Ascending aorta (tissue), 2 donors: ENCODE results near the gene CARM1. TPM values are rescaled to one million over a fixed set of nuclear protein-coding genes. Genes with fewer than 3 reads are reported as not detected.

Source experiments
- DNase-seq, 2 donors: peaks; one replicate each; pipeline ENCODE4 v3.0.0-alpha.2; 2019; ENCODE audit warnings: low spot score in 2 of 2
- H3K27ac ChIP-seq, 2 donors: fragments of 200-600 bp; sonication (generic); one replicate each; pipeline ENCODE4 v1.5.1; 2016 to 2017; ENCODE audit warnings: mild to moderate bottlenecking in 1 of 2
- H3K27me3 ChIP-seq: fragments of 200-600 bp; sonication (generic); one replicate; pipeline ENCODE4 v1.5.1; 2017
- H3K36me3 ChIP-seq, 2 donors: fragments of 200-600 bp; sonication (generic); one replicate each; pipeline ENCODE4 v1.5.1; 2016
- H3K4me1 ChIP-seq, 2 donors: fragments of 200-600 bp; sonication (generic); one replicate each; pipeline ENCODE4 v1.5.1; 2016 to 2017; ENCODE audit warnings: mild to moderate bottlenecking in 1 of 2
- H3K4me3 ChIP-seq, 2 donors: fragments of 200-600 bp; sonication (generic); one replicate each; pipeline ENCODE4 v1.5.1; 2016 to 2017; ENCODE audit warnings: mild to moderate bottlenecking in 1 of 2
- H3K9me3 ChIP-seq, 2 donors: fragments of 200-600 bp; sonication (generic); one replicate each; pipeline ENCODE4 v1.5.1; 2016
- intact Hi-C: fragments of 100-400 bp; cut with DNase I; formaldehyde crosslinking; loops from one replicate; pipeline ENCODE4 v1.15.1; 2023
- total RNA-seq: library from RNA; depleted of rRNA; stranded (reverse); fragments of >200 nt; gene quantifications from one replicate; pipeline ENCODE4 v1.1.0, GENCODE V29; 2016
- TF ChIP-seq, protein P1 (sequence below), 3 experiments: fragments of 200-600 bp in 2 of 3; fragments of 450-650 bp in 1 of 3; sonication (generic) in 2 of 3; IDR thresholded peaks; one replicate each; pipeline ENCODE4 v1.5.1; 2016 to 2019; ENCODE audit warnings: antibody characterized with exemption in 3 of 3, mild to moderate bottlenecking in 1 of 3, moderate library complexity in 1 of 3

CARM1 gene
- total RNA-seq, 1 donor from 2014 or later = 22.9 TPM

DNA sequence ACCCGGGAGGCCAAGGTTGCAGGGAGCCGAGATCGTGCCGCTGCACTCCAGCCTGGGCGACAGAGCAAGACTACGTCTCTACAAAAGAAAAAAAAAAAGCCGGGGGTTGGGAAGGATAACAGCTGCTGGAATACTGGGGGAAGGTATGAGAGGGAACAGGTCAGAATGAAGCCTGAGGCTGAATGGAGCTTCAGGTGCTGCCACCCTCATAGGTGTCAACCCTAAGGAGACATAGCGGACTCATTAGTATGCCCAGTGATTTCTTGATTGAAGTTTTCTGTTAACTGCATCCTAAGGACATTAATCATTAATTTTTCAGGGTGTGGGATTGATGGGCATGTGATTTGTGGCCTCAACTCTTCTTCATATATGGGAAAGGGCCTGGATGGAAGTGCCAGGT is 95.5 kb downstream of the CARM1 start:
- no peak overlapping the region for H3K27ac ChIP-seq
- no peak for DNase-seq
- no peaks in the 10 kb centered on the region for H3K9me3 ChIP-seq
- TF ChIP-seq, protein P1, sequence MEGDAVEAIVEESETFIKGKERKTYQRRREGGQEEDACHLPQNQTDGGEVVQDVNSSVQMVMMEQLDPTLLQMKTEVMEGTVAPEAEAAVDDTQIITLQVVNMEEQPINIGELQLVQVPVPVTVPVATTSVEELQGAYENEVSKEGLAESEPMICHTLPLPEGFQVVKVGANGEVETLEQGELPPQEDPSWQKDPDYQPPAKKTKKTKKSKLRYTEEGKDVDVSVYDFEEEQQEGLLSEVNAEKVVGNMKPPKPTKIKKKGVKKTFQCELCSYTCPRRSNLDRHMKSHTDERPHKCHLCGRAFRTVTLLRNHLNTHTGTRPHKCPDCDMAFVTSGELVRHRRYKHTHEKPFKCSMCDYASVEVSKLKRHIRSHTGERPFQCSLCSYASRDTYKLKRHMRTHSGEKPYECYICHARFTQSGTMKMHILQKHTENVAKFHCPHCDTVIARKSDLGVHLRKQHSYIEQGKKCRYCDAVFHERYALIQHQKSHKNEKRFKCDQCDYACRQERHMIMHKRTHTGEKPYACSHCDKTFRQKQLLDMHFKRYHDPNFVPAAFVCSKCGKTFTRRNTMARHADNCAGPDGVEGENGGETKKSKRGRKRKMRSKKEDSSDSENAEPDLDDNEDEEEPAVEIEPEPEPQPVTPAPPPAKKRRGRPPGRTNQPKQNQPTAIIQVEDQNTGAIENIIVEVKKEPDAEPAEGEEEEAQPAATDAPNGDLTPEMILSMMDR (IDR thresholded peaks at IDR 0.05) = no peak
- intact Hi-C loops = no loop called here
- no peak overlapping the region for H3K4me3 ChIP-seq
- H3K36me3 ChIP-seq = no peaks in the 10 kb centered on the region
- H3K4me1 ChIP-seq = peaks cover 0 to 10% of the 10 kb centered on the region in 2 donors
- no peaks in the 10 kb centered on the region for H3K27me3 ChIP-seq

DNA sequence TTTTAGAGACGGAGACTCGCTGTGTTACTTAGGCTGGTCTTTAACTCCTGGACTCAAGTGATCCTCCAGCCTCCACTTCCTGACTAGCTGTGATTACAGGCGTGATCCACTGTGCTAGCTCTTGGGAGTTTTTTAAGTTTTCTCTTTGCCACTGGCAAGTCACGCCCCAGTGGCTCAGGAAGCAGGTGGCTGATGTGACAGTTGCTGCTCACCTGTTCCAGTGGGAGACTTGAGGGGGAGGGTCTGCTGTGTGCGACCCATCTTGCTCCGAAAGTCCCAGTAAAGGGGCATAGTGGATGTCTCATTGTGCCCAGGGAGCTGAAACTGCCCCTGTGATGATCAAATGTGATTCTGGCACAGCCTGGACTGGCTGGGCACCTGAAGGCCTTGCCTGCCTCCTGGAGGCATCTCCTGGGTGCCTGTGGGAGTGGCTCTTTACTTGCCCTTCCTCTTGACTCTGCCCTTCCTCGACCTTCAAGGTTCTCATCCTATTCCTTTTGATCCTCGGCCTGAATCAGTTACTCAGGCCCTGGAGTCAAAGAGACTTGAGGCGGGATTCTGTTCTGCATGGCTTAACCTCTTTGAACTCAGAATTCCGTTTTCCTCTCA is 97.3 kb downstream of the CARM1 start:
- no peak for DNase-seq
- intact Hi-C loops = no loop called here

DNA sequence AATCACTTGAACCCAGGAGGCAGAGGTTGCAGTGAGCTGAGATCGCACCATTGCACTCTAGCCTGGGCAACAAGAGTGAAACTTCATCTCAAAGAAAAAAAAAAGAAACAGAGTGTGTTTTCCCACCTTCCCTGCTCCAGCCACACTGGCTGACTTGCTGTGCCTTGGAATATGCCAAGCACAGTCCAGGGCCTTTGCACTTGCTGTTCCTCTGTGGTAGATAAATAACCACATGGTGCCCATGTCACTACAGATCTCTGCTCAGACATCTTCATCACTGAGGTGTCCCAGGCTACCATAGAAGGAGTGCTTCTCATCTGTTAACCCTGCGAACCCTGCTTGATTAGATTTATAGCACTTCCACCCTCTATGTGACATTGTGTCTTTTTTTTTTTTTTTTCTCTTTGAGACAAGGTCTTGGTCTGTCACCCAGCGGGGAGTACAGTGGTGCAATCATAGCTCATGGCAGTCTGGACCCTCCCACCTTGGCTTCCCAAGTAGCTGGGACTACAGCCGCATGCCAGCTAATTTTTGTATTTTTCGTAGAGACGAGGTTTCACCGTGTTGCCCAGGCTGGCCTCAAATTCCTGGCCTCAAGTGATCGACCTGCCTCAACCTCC is 99.9 kb downstream of the CARM1 start:
- no peak for DNase-seq
- TF ChIP-seq, protein P1 (IDR thresholded peaks at IDR 0.05) = no peak
- no peak overlapping the region for H3K4me3 ChIP-seq
- no peaks in the 10 kb centered on the region for H3K36me3 ChIP-seq
- no peaks in the 10 kb centered on the region for H3K9me3 ChIP-seq
- no peak overlapping the region for H3K27ac ChIP-seq
- H3K27me3 ChIP-seq = no peaks in the 10 kb centered on the region
- peaks cover 3 to 13% of the 10 kb centered on the region in 2 donors for H3K4me1 ChIP-seq
- intact Hi-C loops = no loop called here

More for the DNA sequence above, 97.3 kb downstream of the CARM1 start:
- TF ChIP-seq, protein P1 (IDR thresholded peaks at IDR 0.05) = no peak
- Histone ChIP-seq H3K9me3 (no peaks in the 10 kb centered on the region), H3K27me3 (no peaks in the 10 kb centered on the region), H3K27ac (no peak overlapping the region), H3K36me3 (no peaks in the 10 kb centered on the region), H3K4me1 (no peaks in the 10 kb centered on the region), H3K4me3 (no peak overlapping the region)

Other genes with a start within 250 kb of the CARM1 start
- 354 TPM for gene SLC44A2, start 246.0 kb upstream of the CARM1 start, total RNA-seq
- gene ILF3, start 217.2 kb upstream of the CARM1 start, total RNA-seq = 168 TPM
- 36.8 TPM for gene QTRT1, start 170.1 kb upstream of the CARM1 start, total RNA-seq
- 113 TPM for gene DNM2, start 153.5 kb upstream of the CARM1 start, total RNA-seq
- gene TMED1, start 35.3 kb upstream of the CARM1 start, total RNA-seq = 25.0 TPM
- not detected for gene C19orf38, start 23.1 kb upstream of the CARM1 start, total RNA-seq
- 139 TPM for gene YIPF2, start 57.1 kb downstream of the CARM1 start, total RNA-seq
- gene TIMM29, start 57.3 kb downstream of the CARM1 start, total RNA-seq = 66.9 TPM
- 89.5 TPM for gene SMARCA4, start 89.5 kb downstream of the CARM1 start, total RNA-seq
- gene LDLR, start 217.9 kb downstream of the CARM1 start, total RNA-seq = 37.4 TPM